K562 (cell line): ENCODE data around the gene ADAM22. TPM values are rescaled to one million over a fixed set of nuclear protein-coding genes. Genes with fewer than 3 reads are reported as not detected.

ENCODE experiments used
- CREBBP ChIP-seq: IDR thresholded peaks from one replicate; pipeline ENCODE4 v1.6.1; 2012; ENCODE audit warnings: low read depth, mild to moderate bottlenecking, control low read depth, inconsistent platforms, low read length
- GATAD2B ChIP-seq: fragments of 450-650 bp; IDR thresholded peaks from 2 replicates; pipeline ENCODE4 v1.6.1; 2017; ENCODE audit warnings: mild to moderate bottlenecking, borderline replicate concordance
- NFYB ChIP-seq: IDR thresholded peaks from 2 replicates; pipeline ENCODE4 v1.6.1; 2011; ENCODE audit warnings: mild to moderate bottlenecking, moderate library complexity; ENCODE audit not compliant: insufficient read length; ENCODE audit errors: extremely low read depth
- RBBP5 ChIP-seq: fragments of 200-600 bp; sonication (generic); IDR thresholded peaks from 2 replicates; pipeline ENCODE4 v1.6.1; 2012; ENCODE audit warnings: borderline replicate concordance, mild to moderate bottlenecking, low read length, control low read depth, inconsistent platforms; ENCODE audit not compliant: insufficient read depth, poor library complexity, severe bottlenecking
- RNF2 ChIP-seq: sonication (generic); IDR thresholded peaks from 2 replicates; pipeline ENCODE4 v1.6.1; 2016
- ZFX ChIP-seq: sonication (generic); formaldehyde crosslinking; IDR thresholded peaks from 2 replicates; pipeline ENCODE4 v1.8.0; 2022; ENCODE audit warnings: mild to moderate bottlenecking, missing genetic modification reagents, moderate library complexity
- polyA plus RNA-seq, 8 experiments: library from polyadenylated mRNA; depleted of rRNA in 4 of 8; stranded (reverse) in 5 of 8; unstranded in 3 of 8; fragments of >200 nt; fragmentation: Nextera tagmentation in 2 of 8; fragmentation: Illumina TruSeq in 1 of 8; extraction: Ambion mirVana in 2 of 8; extraction: Trizol in 1 of 8; gene quantifications; 2 replicates each; pipeline versions ENCODE4 v1.2.1 to v1.2.3, GENCODE V29; 2011 to 2014; ENCODE audit warnings: inconsistent platforms in 1 of 8, missing spikeins in 1 of 8
- total RNA-seq, 7 experiments: library from RNA; depleted of rRNA in 6 of 7; stranded (reverse); fragments of >200 nt in 6 of 7; fragmentation: Illumina TruSeq in 2 of 7; extraction: Trizol in 2 of 7; gene quantifications; 2 replicates each; pipeline versions ENCODE4 v1.2.1 to v1.2.3, GENCODE V29; 2011 to 2021; ENCODE audit warnings: low replicate concordance in 1 of 7
- TF ChIP-seq, protein P1 (sequence below): fragments of 250-450 bp; sonication (Bioruptor Pico); IDR thresholded peaks from 2 replicates; pipeline ENCODE4 v1.4.0; 2020
- TF ChIP-seq, protein P2 (sequence below): fragments of 200-800 bp; sonication (Bioruptor generic); IDR thresholded peaks from 2 replicates; pipeline ENCODE4 v1.6.1; 2017; ENCODE audit warnings: missing genetic modification characterization, missing compliant biosample characterization
- TF ChIP-seq, protein P3 (sequence below): fragments of 450-650 bp; IDR thresholded peaks from 2 replicates; pipeline ENCODE4 v1.6.1; 2016; ENCODE audit warnings: low read depth, mild to moderate bottlenecking, moderate library complexity
- TF ChIP-seq, protein P4 (sequence below), 2 experiments: fragments of 450-650 bp; IDR thresholded peaks; 2 replicates each; pipeline ENCODE4 v1.6.1; 2016

The ADAM22 gene
- total and polyA plus RNA-seq, 9 of the 15 experiments (the other 6 are each of a cell fraction or from before 2014, with no cell fraction given): 0.01 to 0.58 (median 0.18) TPM

DNA sequence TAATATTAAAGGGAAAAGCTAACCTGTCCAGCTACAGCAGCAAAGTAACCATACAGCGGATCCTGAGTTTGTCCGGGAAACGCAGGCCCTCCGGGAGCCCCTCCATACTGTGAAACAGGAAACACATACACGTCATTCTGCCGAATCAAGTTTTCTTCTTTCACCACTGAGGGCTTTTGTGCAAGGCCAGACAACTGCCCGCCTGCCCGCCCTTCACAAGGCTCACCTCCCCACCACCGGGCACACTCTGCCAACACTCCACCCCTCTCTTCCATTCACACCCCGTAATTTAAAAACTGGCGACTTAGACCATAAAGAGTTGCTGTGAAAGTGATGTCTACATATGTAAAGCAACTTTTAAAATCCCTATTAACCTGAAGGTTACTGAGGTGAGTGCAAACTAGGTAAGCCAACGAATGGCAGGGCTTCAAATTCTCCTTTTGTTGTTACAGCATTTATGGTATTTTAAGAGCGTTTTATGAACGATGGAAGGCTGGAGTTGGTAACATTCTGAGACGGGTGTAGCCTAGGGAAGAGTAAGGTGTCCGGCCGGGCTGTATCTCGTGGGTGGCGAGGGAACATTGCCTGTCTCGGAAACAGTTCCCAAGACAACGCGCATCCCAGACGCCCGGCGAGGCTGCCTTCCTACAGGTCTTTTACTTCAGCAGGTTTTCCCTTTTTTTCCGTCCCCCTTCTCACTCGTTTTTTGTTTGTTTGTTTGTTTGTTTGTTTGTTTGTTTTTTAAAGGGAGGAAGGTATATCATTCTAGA lies 285.0 kb downstream of the ADAM22 start (continued):
- TF ChIP-seq RBBP5 (peak; percentile 33), ZFX (CRISPR knock-in tag) (0 out of 2 replicates have a peak, but pooled peaks have one; percentile 24), NFYB (no peak), GATAD2B (no peak), RNF2 (no peak), CREBBP (no peak)
- TF ChIP-seq, protein P1, sequence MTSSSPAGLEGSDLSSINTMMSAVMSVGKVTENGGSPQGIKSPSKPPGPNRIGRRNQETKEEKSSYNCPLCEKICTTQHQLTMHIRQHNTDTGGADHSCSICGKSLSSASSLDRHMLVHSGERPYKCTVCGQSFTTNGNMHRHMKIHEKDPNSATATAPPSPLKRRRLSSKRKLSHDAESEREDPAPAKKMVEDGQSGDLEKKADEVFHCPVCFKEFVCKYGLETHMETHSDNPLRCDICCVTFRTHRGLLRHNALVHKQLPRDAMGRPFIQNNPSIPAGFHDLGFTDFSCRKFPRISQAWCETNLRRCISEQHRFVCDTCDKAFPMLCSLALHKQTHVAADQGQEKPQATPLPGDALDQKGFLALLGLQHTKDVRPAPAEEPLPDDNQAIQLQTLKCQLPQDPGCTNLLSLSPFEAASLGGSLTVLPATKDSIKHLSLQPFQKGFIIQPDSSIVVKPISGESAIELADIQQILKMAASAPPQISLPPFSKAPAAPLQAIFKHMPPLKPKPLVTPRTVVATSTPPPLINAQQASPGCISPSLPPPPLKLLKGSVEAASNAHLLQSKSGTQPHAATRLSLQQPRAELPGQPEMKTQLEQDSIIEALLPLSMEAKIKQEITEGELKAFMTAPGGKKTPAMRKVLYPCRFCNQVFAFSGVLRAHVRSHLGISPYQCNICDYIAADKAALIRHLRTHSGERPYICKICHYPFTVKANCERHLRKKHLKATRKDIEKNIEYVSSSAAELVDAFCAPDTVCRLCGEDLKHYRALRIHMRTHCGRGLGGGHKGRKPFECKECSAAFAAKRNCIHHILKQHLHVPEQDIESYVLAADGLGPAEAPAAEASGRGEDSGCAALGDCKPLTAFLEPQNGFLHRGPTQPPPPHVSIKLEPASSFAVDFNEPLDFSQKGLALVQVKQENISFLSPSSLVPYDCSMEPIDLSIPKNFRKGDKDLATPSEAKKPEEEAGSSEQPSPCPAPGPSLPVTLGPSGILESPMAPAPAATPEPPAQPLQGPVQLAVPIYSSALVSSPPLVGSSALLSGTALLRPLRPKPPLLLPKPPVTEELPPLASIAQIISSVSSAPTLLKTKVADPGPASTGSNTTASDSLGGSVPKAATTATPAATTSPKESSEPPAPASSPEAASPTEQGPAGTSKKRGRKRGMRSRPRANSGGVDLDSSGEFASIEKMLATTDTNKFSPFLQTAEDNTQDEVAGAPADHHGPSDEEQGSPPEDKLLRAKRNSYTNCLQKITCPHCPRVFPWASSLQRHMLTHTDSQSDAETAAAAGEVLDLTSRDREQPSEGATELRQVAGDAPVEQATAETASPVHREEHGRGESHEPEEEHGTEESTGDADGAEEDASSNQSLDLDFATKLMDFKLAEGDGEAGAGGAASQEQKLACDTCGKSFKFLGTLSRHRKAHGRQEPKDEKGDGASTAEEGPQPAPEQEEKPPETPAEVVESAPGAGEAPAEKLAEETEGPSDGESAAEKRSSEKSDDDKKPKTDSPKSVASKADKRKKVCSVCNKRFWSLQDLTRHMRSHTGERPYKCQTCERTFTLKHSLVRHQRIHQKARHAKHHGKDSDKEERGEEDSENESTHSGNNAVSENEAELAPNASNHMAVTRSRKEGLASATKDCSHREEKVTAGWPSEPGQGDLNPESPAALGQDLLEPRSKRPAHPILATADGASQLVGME: 0 out of 2 replicates have a peak, but pooled peaks have one; percentile 11
- TF ChIP-seq, protein P2, sequence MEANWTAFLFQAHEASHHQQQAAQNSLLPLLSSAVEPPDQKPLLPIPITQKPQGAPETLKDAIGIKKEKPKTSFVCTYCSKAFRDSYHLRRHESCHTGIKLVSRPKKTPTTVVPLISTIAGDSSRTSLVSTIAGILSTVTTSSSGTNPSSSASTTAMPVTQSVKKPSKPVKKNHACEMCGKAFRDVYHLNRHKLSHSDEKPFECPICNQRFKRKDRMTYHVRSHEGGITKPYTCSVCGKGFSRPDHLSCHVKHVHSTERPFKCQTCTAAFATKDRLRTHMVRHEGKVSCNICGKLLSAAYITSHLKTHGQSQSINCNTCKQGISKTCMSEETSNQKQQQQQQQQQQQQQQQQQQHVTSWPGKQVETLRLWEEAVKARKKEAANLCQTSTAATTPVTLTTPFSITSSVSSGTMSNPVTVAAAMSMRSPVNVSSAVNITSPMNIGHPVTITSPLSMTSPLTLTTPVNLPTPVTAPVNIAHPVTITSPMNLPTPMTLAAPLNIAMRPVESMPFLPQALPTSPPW (CRISPR knock-in tag): no peak
- TF ChIP-seq, protein P3, sequence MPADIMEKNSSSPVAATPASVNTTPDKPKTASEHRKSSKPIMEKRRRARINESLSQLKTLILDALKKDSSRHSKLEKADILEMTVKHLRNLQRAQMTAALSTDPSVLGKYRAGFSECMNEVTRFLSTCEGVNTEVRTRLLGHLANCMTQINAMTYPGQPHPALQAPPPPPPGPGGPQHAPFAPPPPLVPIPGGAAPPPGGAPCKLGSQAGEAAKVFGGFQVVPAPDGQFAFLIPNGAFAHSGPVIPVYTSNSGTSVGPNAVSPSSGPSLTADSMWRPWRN: 0 out of 2 replicates have a peak, but pooled peaks have one; percentile 8
- TF ChIP-seq, protein P4, sequence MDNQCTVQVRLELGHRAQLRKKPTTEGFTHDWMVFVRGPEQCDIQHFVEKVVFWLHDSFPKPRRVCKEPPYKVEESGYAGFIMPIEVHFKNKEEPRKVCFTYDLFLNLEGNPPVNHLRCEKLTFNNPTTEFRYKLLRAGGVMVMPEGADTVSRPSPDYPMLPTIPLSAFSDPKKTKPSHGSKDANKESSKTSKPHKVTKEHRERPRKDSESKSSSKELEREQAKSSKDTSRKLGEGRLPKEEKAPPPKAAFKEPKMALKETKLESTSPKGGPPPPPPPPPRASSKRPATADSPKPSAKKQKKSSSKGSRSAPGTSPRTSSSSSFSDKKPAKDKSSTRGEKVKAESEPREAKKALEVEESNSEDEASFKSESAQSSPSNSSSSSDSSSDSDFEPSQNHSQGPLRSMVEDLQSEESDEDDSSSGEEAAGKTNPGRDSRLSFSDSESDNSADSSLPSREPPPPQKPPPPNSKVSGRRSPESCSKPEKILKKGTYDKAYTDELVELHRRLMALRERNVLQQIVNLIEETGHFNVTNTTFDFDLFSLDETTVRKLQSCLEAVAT (IDR thresholded peaks at IDR 0.05): peak in 1 of 2 experiments; percentile 12; a peak in 1 of 4 replicates
